Measurements from ENCODE around the gene SUSD3.
"Not testable (repeated sequence)": the region's sequence is repeated elsewhere in the genome, so short reads cannot be mapped to it uniquely, and the experiment has no call there.

Gene SUSD3

DNA sequence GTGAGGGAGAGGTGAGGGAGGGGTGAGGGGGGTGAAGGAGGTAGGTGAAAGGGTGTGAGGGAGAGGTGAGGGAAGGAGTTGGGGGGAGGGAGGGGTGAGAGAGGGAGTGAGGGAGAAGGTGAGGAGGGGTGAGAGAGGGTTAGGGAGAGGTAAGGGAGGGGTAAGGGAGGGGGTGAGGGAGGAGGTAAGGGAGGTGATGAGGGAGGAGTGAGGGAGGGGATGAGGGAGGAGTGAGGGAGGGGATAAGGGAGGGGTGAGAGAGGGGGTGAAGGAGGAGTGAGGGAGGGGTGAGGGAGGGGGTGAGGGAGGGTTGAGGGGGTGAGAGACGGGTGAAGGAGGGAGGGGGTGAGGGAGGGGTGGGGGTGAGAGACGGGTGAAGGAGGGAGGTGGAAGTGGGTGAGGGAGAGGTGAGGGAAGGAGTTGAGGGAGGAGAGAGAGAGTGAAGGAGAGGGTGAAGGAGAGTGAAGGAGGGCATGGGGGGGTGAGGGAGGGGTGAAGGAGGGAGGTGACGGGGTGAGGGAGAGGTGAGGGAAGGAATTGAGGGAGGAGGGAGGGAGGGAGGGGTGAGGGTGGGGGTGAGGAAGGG, 57.1 kb downstream of the SUSD3 start:
- DNase-seq (ENCODE audit: low read depth in 1 of 2, low spot score in 1 of 2), result no peak
- no peak overlapping the region for H3K4me3 ChIP-seq (replicated peaks; ENCODE audit: insufficient read depth, low read length)
- H3K27ac ChIP-seq (replicated peaks), result no peak overlapping the region; the same call in 1 of the 2 replicates
- TF ChIP-seq, protein P1, sequence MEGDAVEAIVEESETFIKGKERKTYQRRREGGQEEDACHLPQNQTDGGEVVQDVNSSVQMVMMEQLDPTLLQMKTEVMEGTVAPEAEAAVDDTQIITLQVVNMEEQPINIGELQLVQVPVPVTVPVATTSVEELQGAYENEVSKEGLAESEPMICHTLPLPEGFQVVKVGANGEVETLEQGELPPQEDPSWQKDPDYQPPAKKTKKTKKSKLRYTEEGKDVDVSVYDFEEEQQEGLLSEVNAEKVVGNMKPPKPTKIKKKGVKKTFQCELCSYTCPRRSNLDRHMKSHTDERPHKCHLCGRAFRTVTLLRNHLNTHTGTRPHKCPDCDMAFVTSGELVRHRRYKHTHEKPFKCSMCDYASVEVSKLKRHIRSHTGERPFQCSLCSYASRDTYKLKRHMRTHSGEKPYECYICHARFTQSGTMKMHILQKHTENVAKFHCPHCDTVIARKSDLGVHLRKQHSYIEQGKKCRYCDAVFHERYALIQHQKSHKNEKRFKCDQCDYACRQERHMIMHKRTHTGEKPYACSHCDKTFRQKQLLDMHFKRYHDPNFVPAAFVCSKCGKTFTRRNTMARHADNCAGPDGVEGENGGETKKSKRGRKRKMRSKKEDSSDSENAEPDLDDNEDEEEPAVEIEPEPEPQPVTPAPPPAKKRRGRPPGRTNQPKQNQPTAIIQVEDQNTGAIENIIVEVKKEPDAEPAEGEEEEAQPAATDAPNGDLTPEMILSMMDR (IDR thresholded peaks at IDR 0.05; ENCODE audit: insufficient read depth, low read length), result no peak
- TF ChIP-seq SPI1 (IDR thresholded peaks at IDR 0.05; ENCODE audit: borderline replicate concordance, low read depth) (no peak), POLR2AphosphoS5 (IDR thresholded peaks at IDR 0.05; ENCODE audit: low read depth) (no peak), GABPA (IDR thresholded peaks at IDR 0.05; ENCODE audit: low read depth) (no peak)
- TF ChIP-seq, protein P2, sequence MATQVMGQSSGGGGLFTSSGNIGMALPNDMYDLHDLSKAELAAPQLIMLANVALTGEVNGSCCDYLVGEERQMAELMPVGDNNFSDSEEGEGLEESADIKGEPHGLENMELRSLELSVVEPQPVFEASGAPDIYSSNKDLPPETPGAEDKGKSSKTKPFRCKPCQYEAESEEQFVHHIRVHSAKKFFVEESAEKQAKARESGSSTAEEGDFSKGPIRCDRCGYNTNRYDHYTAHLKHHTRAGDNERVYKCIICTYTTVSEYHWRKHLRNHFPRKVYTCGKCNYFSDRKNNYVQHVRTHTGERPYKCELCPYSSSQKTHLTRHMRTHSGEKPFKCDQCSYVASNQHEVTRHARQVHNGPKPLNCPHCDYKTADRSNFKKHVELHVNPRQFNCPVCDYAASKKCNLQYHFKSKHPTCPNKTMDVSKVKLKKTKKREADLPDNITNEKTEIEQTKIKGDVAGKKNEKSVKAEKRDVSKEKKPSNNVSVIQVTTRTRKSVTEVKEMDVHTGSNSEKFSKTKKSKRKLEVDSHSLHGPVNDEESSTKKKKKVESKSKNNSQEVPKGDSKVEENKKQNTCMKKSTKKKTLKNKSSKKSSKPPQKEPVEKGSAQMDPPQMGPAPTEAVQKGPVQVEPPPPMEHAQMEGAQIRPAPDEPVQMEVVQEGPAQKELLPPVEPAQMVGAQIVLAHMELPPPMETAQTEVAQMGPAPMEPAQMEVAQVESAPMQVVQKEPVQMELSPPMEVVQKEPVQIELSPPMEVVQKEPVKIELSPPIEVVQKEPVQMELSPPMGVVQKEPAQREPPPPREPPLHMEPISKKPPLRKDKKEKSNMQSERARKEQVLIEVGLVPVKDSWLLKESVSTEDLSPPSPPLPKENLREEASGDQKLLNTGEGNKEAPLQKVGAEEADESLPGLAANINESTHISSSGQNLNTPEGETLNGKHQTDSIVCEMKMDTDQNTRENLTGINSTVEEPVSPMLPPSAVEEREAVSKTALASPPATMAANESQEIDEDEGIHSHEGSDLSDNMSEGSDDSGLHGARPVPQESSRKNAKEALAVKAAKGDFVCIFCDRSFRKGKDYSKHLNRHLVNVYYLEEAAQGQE (IDR thresholded peaks at IDR 0.05; ENCODE audit: insufficient replicate concordance, low read depth), result no peak
- no peaks in the 10 kb centered on the region for H3K27me3 ChIP-seq (ENCODE audit: insufficient read depth, poor library complexity, severe bottlenecking)

- H3K27ac ChIP-seq (replicated peaks), result peak overlapping the region; percentile 70
- no peak overlapping the region for H3K4me3 ChIP-seq (replicated peaks; ENCODE audit: insufficient read depth, low read length)
- TF ChIP-seq GABPA (IDR thresholded peaks at IDR 0.05; ENCODE audit: low read depth), result no peak
- TF ChIP-seq POLR2AphosphoS5 (IDR thresholded peaks at IDR 0.05; ENCODE audit: low read depth), result no peak
- TF ChIP-seq, protein P2 (IDR thresholded peaks at IDR 0.05; ENCODE audit: insufficient replicate concordance, low read depth), result no peak
- TF ChIP-seq, protein P1 (IDR thresholded peaks at IDR 0.05; ENCODE audit: insufficient read depth, low read length), result no peak
- no peak for TF ChIP-seq SPI1 (IDR thresholded peaks at IDR 0.05; ENCODE audit: borderline replicate concordance, low read depth)
- peak; percentile 83 to 93 for DNase-seq (ENCODE audit: low read depth in 1 of 2, low spot score in 1 of 2)
- H3K27me3 ChIP-seq (ENCODE audit: insufficient read depth, poor library complexity, severe bottlenecking), result no peaks in the 10 kb centered on the region
Observed at GRCh38 chr9:93116072-93116961, 57.8 kb downstream of the SUSD3 start.

DNA sequence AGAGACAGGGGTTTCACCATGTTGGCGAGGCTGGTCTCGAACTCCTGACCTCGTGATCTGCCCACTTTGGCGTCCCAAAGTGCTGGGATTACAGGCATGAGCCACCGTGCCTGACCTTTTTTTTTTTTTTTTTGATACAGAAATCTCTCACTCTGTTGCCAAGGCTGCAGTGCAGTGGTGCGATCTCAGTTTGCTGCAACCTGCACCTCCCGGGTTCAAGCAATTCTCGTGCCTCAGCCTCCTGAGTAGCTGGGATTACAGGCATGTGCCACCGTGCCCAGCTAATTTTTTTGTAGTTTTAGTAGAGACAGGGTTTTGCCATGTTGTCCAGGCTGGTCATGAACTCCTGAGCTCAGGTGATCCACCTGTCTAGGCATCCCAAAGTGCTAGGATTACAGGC, 59.0 kb downstream of the SUSD3 start:
- H3K4me3 ChIP-seq (replicated peaks; ENCODE audit: insufficient read depth, low read length); H3K27me3 ChIP-seq (ENCODE audit: insufficient read depth, poor library complexity, severe bottlenecking); DNase-seq (ENCODE audit: low read depth in 1 of 2, low spot score in 1 of 2); H3K27ac ChIP-seq (replicated peaks): not testable (repeated sequence)

Measured in HL-60 (cell line).